Neuronal stem cell (in vitro differentiated cells): Measurements from ENCODE around the gene RASGRF2.
"Not testable (repeated sequence)": the region's sequence is repeated elsewhere in the genome, so short reads cannot be mapped to it uniquely, and the experiment has no call there.

Source experiments
- DNase-seq: peaks from one replicate; pipeline ENCODE4 v3.0.0-alpha.2; 2013; ENCODE audit warnings: low spot score
- H2AFZ ChIP-seq: one replicate; pipeline ENCODE4 v1.6.1; 2013; ENCODE audit warnings: mild to moderate bottlenecking, low read length, inconsistent platforms
- H2AK5ac ChIP-seq: 2 replicates; pipeline ENCODE4 v1.6.1; 2013; ENCODE audit warnings: low read depth, mild to moderate bottlenecking, inconsistent platforms, low read length, moderate library complexity, mixed read lengths
- H2BK120ac ChIP-seq: 2 replicates; pipeline ENCODE4 v1.6.1; 2013; ENCODE audit warnings: low read depth, mild to moderate bottlenecking, inconsistent platforms, low read length, moderate library complexity, mixed read lengths
- H2BK12ac ChIP-seq: one replicate; pipeline ENCODE4 v1.6.1; 2013; ENCODE audit warnings: low read length, inconsistent platforms
- H2BK15ac ChIP-seq: 2 replicates; pipeline ENCODE4 v1.6.1; 2013; ENCODE audit warnings: mild to moderate bottlenecking, low read length, inconsistent platforms, mixed read lengths
- H2BK5ac ChIP-seq: one replicate; pipeline ENCODE4 v1.6.1; 2013; ENCODE audit warnings: inconsistent platforms, mild to moderate bottlenecking, low read length, moderate library complexity
- H3K14ac ChIP-seq: one replicate; pipeline ENCODE4 v1.6.1; 2013; ENCODE audit warnings: low read length, inconsistent platforms
- H3K18ac ChIP-seq: 2 replicates; pipeline ENCODE4 v1.6.1; 2013; ENCODE audit warnings: low read length, inconsistent platforms
- H3K23ac ChIP-seq: 2 replicates; pipeline ENCODE4 v1.6.1; 2013; ENCODE audit warnings: low read depth, mild to moderate bottlenecking, mixed read lengths, low read length, inconsistent platforms; ENCODE audit not compliant: poor library complexity
- H3K27ac ChIP-seq: replicated peaks from 3 replicates; pipeline ENCODE4 v1.5.1; 2013; ENCODE audit warnings: low read length, inconsistent platforms
- H3K27me3 ChIP-seq, 3 experiments: 2 replicates each; pipeline ENCODE4 v1.6.1; 2013; ENCODE audit warnings: low read length in 3 of 3, mild to moderate bottlenecking in 2 of 3, inconsistent platforms in 1 of 3, low read depth in 1 of 3, mixed read lengths in 1 of 3, moderate library complexity in 1 of 3; ENCODE audit not compliant: control insufficient read depth in 3 of 3, insufficient read depth in 3 of 3
- H3K36me3 ChIP-seq, 2 donors: replicated peaks in 1 of 2; 2 replicates each; pipeline ENCODE4 v1.6.1; 2013; ENCODE audit warnings: low read length in 2 of 2; ENCODE audit not compliant: control insufficient read depth in 2 of 2, insufficient read depth in 2 of 2
- H3K4ac ChIP-seq: 2 replicates; pipeline ENCODE4 v1.6.1; 2013; ENCODE audit warnings: inconsistent platforms, mild to moderate bottlenecking, low read length, moderate library complexity
- H3K4me1 ChIP-seq, 2 donors: 1 replicate in 1 of 2; 2 replicates in 1 of 2; pipeline ENCODE4 v1.6.1; 2013; ENCODE audit warnings: low read length in 2 of 2, low read depth in 1 of 2; ENCODE audit not compliant: control insufficient read depth in 2 of 2, insufficient read depth in 1 of 2
- H3K4me2 ChIP-seq: one replicate; pipeline ENCODE4 v1.6.1; 2013; ENCODE audit warnings: mild to moderate bottlenecking, low read length, inconsistent platforms; ENCODE audit not compliant: insufficient read depth, poor library complexity, severe bottlenecking
- H3K4me3 ChIP-seq, 2 donors: 2 replicates each; pipeline ENCODE4 v1.5.1; 2013; ENCODE audit warnings: low read length in 2 of 2, mild to moderate bottlenecking in 2 of 2, inconsistent platforms in 1 of 2, moderate library complexity in 1 of 2
- H3K79me1 ChIP-seq: one replicate; pipeline ENCODE4 v1.6.1; 2013; ENCODE audit warnings: low read depth, mild to moderate bottlenecking, inconsistent platforms, low read length, moderate library complexity
- H3K9ac ChIP-seq: one replicate; pipeline ENCODE4 v1.6.1; 2013; ENCODE audit warnings: mild to moderate bottlenecking, low read depth, low read length, inconsistent platforms; ENCODE audit not compliant: poor library complexity
- H3K9me3 ChIP-seq, 2 donors: replicated peaks in 1 of 2; 2 replicates each; pipeline versions ENCODE3 to v1.6.1; 2013; ENCODE audit warnings: low read length in 2 of 2, mild to moderate bottlenecking in 2 of 2, inconsistent platforms in 1 of 2, low read depth in 1 of 2, mixed read lengths in 1 of 2, moderate library complexity in 1 of 2; ENCODE audit not compliant: control insufficient read depth in 2 of 2, insufficient read depth in 1 of 2
- H4K8ac ChIP-seq: one replicate; pipeline ENCODE4 v1.6.1; 2013; ENCODE audit warnings: low read depth, mild to moderate bottlenecking, inconsistent platforms, low read length, moderate library complexity
- H4K91ac ChIP-seq: one replicate; pipeline ENCODE4 v1.6.1; 2013; ENCODE audit warnings: low read length, low read depth, mild to moderate bottlenecking, inconsistent platforms; ENCODE audit not compliant: poor library complexity
- WGBS, 2 donors: extraction: QIAGEN DNeasy Blood & Tissue Kit; methylation state at CpG; one replicate each; pipeline ENCODE4 v1.1.7; 2013; ENCODE audit warnings: missing lambda C conversion rate in 2 of 2, mixed read lengths in 1 of 2; ENCODE audit not compliant: insufficient read length in 2 of 2, insufficient replicate concordance in 1 of 2; ENCODE audit errors: extremely low coverage in 2 of 2; 5-methylcytosine and 5-hydroxymethylcytosine counted together

The RASGRF2 gene

DNA sequence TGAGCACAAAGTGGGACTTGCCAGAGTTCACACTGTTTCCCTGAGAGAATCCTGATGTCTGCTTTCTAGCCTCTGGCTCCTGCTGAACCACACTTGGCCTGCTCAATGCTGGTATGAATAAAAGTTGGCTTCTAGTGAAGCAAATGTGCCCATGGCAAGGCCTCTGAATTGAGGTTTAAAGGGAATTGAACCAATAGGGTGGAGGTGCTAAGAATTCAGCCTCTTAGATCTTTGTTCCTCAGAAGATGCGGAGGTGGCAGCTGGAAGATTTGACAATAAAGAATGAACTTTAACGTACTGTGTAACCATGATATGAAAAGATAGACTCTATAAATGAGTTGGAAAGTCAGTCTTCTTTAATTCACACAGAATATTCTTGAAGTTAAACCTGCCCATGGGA lies 57.2 kb downstream of the RASGRF2 start:
- no peaks in the 10 kb centered on the region for H3K27me3 ChIP-seq
- no peak overlapping the region for H2BK120ac ChIP-seq
- H3K27ac ChIP-seq = no peak overlapping the region
- no CpG with 5 or more reads among the region's 2 CpGs for WGBS, 2 donors
- H3K9me3 ChIP-seq = no peaks in the 10 kb centered on the region
- H3K4me1 ChIP-seq = peaks cover 0 to 3% of the 10 kb centered on the region in 2 donors
- H3K36me3 ChIP-seq = no peaks in the 10 kb centered on the region
- no peak overlapping the region for H4K91ac ChIP-seq
- no peak overlapping the region for H3K18ac ChIP-seq
- H2AK5ac ChIP-seq = no peak overlapping the region
- no peak for DNase-seq
- no peak overlapping the region for H2BK12ac ChIP-seq
- no peak overlapping the region for H3K4ac ChIP-seq
- no peak overlapping the region for H2AFZ ChIP-seq
- H2BK15ac ChIP-seq = no peak overlapping the region
- no peaks in the 10 kb centered on the region for H3K79me1 ChIP-seq
- H2BK5ac ChIP-seq = no peak overlapping the region
- H4K8ac ChIP-seq = no peak overlapping the region
- H3K4me3 ChIP-seq = no peak overlapping the region
- H3K4me2 ChIP-seq = no peak overlapping the region
- no peak overlapping the region for H3K9ac ChIP-seq
- H3K23ac ChIP-seq = no peak overlapping the region
- no peak overlapping the region for H3K14ac ChIP-seq

- H2BK12ac ChIP-seq, H3K4ac ChIP-seq, H3K27ac ChIP-seq, H3K79me1 ChIP-seq, H3K23ac ChIP-seq, H3K27me3 ChIP-seq, H2BK120ac ChIP-seq, H2AFZ ChIP-seq, H3K4me2 ChIP-seq, H4K91ac ChIP-seq, H3K9me3 ChIP-seq, H2BK5ac ChIP-seq, H3K4me3 ChIP-seq, H3K9ac ChIP-seq, H3K18ac ChIP-seq, DNase-seq, H3K14ac ChIP-seq, H2BK15ac ChIP-seq, H3K4me1 ChIP-seq, H4K8ac ChIP-seq, H3K36me3 ChIP-seq, H2AK5ac ChIP-seq: not testable (repeated sequence)
- no CpG with 5 or more reads among the region's 6 CpGs for WGBS, 2 donors
Observed at GRCh38 chr5:81018608-81019007, 58.4 kb downstream of the RASGRF2 start.

DNA sequence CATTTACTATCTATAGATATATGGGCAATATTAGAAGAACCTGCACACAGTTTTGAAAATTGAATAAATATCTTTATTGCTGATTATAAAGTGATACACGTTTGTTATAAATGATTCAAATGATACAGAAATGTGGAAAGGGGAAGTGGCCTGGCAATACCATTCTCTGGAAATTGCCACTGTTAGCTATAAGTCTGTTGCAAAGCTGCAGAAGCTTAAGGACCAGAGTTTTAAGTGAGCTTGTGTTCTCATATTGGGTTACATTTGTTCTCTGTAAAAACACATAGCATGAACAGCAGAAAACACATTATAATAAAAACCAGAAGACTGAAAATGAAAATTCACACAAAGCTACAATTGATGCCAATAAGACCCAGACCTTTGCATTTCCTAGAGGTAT lies 59.6 kb downstream of the RASGRF2 start:
- Histone ChIP-seq H3K4me1 (peaks cover 0 to 3% of the 10 kb centered on the region in 2 donors), H2BK12ac (no peak overlapping the region), H3K14ac (no peak overlapping the region), H3K23ac (no peak overlapping the region), H3K9ac (no peak overlapping the region), H3K4me3 (no peak overlapping the region), H2AFZ (no peak overlapping the region), H3K36me3 (no peaks in the 10 kb centered on the region), H3K79me1 (no peaks in the 10 kb centered on the region), H2BK15ac (no peak overlapping the region), H3K4me2 (no peak overlapping the region), H3K9me3 (no peaks in the 10 kb centered on the region), H2BK120ac (no peak overlapping the region), H2AK5ac (no peak overlapping the region), H3K27ac (no peak overlapping the region), H3K27me3 (no peaks in the 10 kb centered on the region), H3K18ac (no peak overlapping the region), H3K4ac (no peak overlapping the region), H4K91ac (no peak overlapping the region), H4K8ac (no peak overlapping the region), H2BK5ac (no peak overlapping the region)
- whole genome bisulfite sequencing, 2 donors = no CpG with 5 or more reads among the region's 1 CpG
- DNase-seq = no peak

DNA sequence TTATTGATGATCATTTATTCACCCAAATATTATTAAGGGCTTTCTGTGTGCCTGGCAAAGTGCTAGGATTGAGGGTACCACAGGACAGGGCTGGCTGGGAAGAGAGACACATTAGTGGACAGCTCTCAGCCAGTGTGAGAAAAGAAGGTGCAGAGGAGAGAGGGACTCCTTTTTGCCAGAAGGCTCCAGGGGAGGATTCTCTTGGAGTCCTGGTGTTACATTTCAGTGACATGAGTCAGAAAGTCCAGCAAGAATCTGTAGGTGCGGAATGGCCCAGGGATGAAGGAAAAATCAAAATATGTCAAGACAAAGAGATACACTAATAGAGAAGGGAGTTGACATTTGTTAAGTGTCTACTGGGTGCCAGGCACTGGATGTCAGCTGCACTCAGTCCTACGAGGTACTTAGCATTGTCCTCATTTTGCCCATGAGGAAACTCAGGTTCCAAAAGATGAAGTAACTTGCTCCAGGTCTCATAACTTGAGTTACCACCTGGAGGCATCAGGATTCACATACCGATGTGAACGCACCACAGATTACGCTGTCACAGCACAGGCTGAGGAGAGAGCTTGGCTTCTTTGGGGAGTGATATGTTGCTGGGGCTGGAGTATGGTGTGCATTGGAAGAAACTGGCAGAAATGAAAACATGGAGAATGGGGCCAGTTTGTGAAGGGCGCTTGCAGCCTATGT lies 60.5 kb downstream of the RASGRF2 start:
- H3K23ac ChIP-seq = no peak overlapping the region
- H2BK120ac ChIP-seq = no peak overlapping the region
- H3K79me1 ChIP-seq = no peaks in the 10 kb centered on the region
- WGBS, 2 donors = no CpG with 5 or more reads among the region's 6 CpGs
- H2BK15ac ChIP-seq = no peak overlapping the region
- no peak overlapping the region for H3K27ac ChIP-seq
- no peak overlapping the region for H2AK5ac ChIP-seq
- peaks cover 0 to 3% of the 10 kb centered on the region in 2 donors for H3K4me1 ChIP-seq
- no peaks in the 10 kb centered on the region for H3K27me3 ChIP-seq
- no peak overlapping the region for H4K91ac ChIP-seq
- no peak overlapping the region for H3K4me3 ChIP-seq
- no peak overlapping the region for H3K14ac ChIP-seq
- no peaks in the 10 kb centered on the region for H3K36me3 ChIP-seq
- H4K8ac ChIP-seq = no peak overlapping the region
- no peak overlapping the region for H2BK5ac ChIP-seq
- no peak for DNase-seq
- no peak overlapping the region for H3K4ac ChIP-seq
- H3K9me3 ChIP-seq = no peaks in the 10 kb centered on the region
- H2AFZ ChIP-seq = no peak overlapping the region
- H2BK12ac ChIP-seq = no peak overlapping the region
- no peak overlapping the region for H3K4me2 ChIP-seq
- H3K18ac ChIP-seq = no peak overlapping the region
- H3K9ac ChIP-seq = no peak overlapping the region
